Measurements from ENCODE around the gene PAM.
A peak's percentile ranks its signal among the peaks of the same experiment; 100 is the strongest.
"Not testable (repeated sequence)": the region's sequence is repeated elsewhere in the genome, so short reads cannot be mapped to it uniquely, and the experiment has no call there.

The PAM gene

DNA sequence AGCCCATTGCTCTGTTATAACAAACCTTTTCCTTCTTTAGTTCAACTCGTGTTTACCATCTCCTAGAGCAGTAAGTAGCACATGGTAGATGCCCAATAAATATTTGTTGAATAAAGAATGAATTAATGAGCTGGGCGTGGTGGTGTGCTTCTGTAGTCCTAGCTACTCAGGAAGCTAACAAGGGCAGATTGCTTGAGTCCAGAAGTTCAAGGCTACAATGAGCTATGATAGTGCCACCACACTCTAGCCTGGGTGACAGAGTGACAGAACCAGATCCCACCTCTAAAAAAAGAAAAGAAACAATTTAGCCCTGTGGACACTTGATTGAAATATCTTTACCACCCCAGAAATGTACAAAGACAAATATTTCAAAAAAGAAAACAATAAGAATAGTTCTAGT is 14.6 kb upstream of the PAM start:
- DNase-seq: no peak
- Mint-ChIP-seq H3K36me3 (no peaks in the 10 kb centered on the region), H3K9me3 (no peaks in the 10 kb centered on the region), H3K4me1 (no peaks in the 10 kb centered on the region), H3K27ac (no peak overlapping the region), H3K4me3 (no peak overlapping the region), H3K27me3 (no peaks in the 10 kb centered on the region)
- CTCF ChIA-PET: no interaction called here

GRCh38 chr5:102742215-102742614 is 12.9 kb upstream of the PAM start:
- no peak overlapping the region for H3K4me3 Mint-ChIP-seq
- H3K27ac Mint-ChIP-seq: no peak overlapping the region
- H3K27me3 Mint-ChIP-seq: no peaks in the 10 kb centered on the region
- CTCF ChIA-PET: no interaction called here
- no peaks in the 10 kb centered on the region for H3K36me3 Mint-ChIP-seq
- DNase-seq: no peak
- H3K4me1 Mint-ChIP-seq: no peaks in the 10 kb centered on the region
- H3K9me3 Mint-ChIP-seq: no peaks in the 10 kb centered on the region

DNA sequence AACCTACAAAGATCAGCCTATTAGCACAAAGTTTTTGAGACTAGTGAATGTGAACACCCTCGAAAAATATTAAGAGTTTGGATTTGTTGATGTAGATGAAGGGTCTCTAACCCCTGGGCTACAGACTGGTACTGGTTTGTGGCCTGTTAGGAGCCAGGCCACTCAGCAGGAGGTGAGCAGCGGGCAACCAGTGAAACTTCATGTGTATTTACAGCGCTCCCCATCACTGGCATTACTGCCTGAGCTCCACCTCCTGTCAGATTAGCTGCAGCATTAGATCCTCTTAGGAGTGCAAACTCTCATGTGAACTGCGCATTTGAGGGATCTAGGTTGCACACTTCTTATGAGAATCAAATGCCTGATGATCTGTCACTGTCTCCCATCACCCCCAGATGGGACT is 11.2 kb upstream of the PAM start:
- CTCF ChIA-PET: no interaction called here
- DNase-seq: no peak
- Mint-ChIP-seq H3K27ac (no peak overlapping the region), H3K4me1 (peaks cover 4% of the 10 kb centered on the region), H3K27me3 (no peaks in the 10 kb centered on the region), H3K4me3 (no peak overlapping the region), H3K9me3 (no peaks in the 10 kb centered on the region), H3K36me3 (no peaks in the 10 kb centered on the region)

DNA sequence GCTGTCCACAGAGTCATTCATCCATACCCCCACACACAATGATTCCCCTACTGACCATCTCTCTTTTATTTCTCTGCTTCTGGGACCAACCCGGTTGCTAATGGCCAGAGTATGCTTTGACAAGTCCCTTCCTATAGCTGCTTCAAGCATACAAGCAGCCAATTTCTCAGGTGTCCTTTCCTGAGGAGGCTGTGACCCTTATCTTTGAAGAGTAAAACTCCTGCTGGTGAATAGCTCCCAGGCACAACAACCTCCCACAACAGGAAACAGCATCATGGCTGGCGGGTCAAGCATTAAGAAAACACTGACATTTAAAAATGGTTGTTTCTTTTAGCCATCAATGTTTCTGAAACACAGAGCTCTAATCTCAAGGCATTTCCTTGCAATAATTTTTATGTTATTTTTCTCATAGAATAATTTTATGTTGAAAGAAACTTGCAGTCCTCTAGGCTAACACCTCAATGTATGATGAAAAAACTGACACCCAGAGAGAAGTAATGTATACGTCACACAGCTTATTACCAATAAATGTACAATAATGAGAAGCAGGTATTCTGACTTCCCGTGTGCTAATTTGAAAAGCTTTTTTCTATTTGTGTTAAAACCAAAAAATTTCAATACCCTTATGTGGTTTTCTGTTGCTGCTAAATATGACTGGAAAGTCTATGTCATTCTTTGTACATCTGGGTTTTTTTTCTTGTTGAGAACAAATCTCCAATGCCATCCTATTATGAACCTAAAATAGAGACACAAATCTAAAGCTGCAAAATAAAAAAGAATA is 7.5 kb upstream of the PAM start:
- CTCF ChIA-PET: interaction anchor here (1.2 kb wide), 1 partner anchor 66 kb away, joined by 3 read pairs; no protein-coding TSS in a partner anchor
- no peaks in the 10 kb centered on the region for H3K36me3 Mint-ChIP-seq
- H3K27ac Mint-ChIP-seq: no peak overlapping the region
- H3K4me1 Mint-ChIP-seq: peaks cover 4% of the 10 kb centered on the region
- no peak for DNase-seq
- H3K4me3 Mint-ChIP-seq: no peak overlapping the region
- H3K9me3 Mint-ChIP-seq: no peaks in the 10 kb centered on the region
- H3K27me3 Mint-ChIP-seq: peaks cover 9% of the 10 kb centered on the region

- Mint-ChIP-seq H3K36me3 (no peaks in the 10 kb centered on the region), H3K4me1 (peaks cover 12% of the 10 kb centered on the region), H3K4me3 (no peak overlapping the region), H3K9me3 (no peaks in the 10 kb centered on the region), H3K27ac (no peak overlapping the region), H3K27me3 (peaks cover 28% of the 10 kb centered on the region)
- CTCF ChIA-PET: no interaction called here
- DNase-seq: no peak
These were observed 5.6 kb upstream of the PAM start for GRCh38 chr5:102749416-102750030.

DNA sequence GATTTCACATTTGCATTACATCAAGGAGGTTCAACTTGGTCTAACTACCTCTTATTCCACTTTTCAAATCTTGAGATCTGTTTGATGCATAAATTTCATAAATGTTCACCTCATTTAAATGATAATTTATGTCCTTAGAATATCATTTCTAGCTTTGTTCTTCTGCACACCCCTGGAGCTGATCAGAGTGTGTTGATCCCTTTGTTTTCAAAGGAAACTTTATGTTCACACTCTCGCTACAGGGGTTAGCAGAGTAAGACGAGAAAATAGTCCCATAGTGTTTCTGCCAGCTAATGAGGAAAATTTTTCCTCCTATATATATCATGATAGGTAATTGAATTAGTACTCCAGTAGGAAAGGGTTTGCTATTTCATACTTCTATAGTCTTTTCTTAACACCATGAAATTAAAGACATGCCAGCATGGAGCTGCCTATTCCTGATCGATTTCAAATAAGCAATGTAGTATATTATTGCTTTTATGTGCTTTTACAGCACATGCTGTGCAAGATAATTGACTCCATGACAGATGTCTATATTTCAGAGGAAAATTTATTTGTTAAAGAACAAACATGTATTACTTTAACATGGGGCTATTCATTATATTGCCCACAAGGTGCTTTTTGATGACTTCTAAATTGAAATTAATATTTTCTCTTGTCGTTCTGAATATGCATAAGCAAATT is 4.8 kb upstream of the PAM start:
- peaks cover 15% of the 10 kb centered on the region for H3K4me1 Mint-ChIP-seq
- H3K27me3 Mint-ChIP-seq: peaks cover 31% of the 10 kb centered on the region
- no peak overlapping the region for H3K4me3 Mint-ChIP-seq
- H3K9me3 Mint-ChIP-seq: no peaks in the 10 kb centered on the region
- no peak overlapping the region for H3K27ac Mint-ChIP-seq
- no peak for DNase-seq
- CTCF ChIA-PET: no interaction called here
- H3K36me3 Mint-ChIP-seq: no peaks in the 10 kb centered on the region

- H3K27ac Mint-ChIP-seq, H3K9me3 Mint-ChIP-seq, DNase-seq, H3K36me3 Mint-ChIP-seq, CTCF ChIA-PET, H3K4me3 Mint-ChIP-seq: not testable (repeated sequence)
- Mint-ChIP-seq H3K4me1 (peaks cover 23% of the 10 kb centered on the region), H3K27me3 (peaks cover 31% of the 10 kb centered on the region)
These were observed 3.2 kb upstream of the PAM start for GRCh38 chr5:102751903-102752376.

DNA sequence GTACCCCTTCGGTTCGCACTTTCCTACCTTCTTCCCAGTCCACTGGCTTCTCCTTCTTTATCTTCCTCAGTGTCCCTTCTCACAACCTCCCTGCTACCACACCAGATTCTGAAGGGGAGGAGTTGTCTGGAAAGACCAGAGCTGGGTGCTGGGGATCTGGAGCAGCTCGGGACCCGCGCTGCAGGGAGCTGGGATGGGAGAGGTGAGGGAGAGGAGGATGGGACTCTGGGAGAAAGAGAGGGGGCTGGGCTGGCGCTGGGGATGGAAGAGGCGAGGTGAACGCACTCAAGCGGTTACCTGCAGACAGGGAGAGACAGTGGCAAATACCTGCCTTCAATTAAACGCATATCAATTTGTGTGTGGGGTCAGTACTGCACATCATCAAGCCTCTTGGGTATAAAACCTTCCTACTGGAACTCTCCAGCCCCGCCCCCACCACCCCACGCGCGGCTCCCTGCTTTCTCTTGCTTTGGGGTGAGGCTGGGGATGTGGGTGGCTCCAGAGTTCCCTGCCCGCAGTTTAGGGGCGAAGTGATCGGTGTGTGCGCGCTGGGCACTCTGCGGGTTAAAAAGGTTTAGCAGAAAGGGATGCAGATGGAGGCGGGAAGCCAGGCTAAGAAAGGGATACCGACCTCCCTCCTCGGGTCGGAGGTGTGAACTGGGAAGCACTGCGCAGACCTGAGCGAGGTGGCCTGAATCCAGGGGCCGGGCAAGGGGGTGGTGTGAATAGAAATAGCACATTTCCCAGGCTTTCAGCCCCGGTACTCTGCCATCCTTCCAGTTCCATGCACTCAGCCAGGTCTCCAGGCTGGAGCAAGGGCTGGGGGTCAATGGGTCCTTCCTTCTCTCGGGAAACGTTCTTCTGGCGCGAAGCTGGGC is 977 bp upstream of the PAM start:
- no peaks in the 10 kb centered on the region for H3K9me3 Mint-ChIP-seq
- CTCF ChIA-PET: interaction anchor here (0.9 kb wide), 1 partner anchor 22 kb away, joined by 3 read pairs; no protein-coding TSS in a partner anchor
- peaks cover 25% of the 10 kb centered on the region for H3K4me1 Mint-ChIP-seq
- no peaks in the 10 kb centered on the region for H3K36me3 Mint-ChIP-seq
- H3K4me3 Mint-ChIP-seq: peak overlapping the region; percentile 80
- peak overlapping the region; percentile 59 for H3K27ac Mint-ChIP-seq
- H3K27me3 Mint-ChIP-seq: peaks cover 31% of the 10 kb centered on the region
- peak; percentile 24 for DNase-seq

DNA sequence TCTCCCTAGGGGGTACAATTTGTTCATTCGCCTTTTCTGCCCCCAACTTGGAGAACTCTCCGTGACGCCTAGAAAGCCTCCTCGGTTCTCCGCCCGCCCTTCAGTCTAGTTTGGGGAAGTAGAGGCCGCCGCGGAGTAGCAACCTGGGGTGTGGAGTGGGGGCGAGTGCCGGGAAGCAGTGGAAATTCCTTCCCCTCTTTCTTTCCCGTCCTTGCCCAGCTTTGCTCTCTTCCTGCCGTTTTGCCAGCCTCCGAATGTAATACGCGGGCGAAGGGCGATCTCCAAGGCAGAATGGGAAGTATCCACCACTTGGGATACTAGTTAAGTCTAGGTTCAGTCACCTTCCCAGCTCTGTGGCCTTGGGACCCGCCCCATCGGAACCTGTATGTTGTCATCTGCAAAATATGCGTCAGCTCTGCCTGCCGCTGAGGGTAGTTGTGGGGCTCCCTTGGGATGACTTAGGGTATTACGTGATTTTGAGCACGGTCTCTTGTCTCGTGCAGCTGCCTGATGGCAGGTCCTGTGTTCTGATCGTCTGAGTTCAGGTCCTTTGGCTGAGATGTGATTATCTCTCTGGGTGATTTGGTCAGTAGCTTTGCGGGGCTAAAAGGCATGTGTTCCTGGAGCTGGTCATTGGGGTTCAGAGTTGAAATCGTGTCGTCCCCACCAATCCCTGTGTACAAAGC is 724 bp downstream of the PAM start:
- CTCF ChIA-PET: interaction anchor here (0.5 to 1.7 kb wide), 8 partner anchors 9 to 476 kb away, joined by 3 to 5 read pairs (median 4); partner anchors contain the start of genes GIN1 and PPIP5K2
- H3K4me1 Mint-ChIP-seq: peaks cover 33% of the 10 kb centered on the region
- H3K4me3 Mint-ChIP-seq: peak overlapping the region; percentile 80
- H3K9me3 Mint-ChIP-seq: no peaks in the 10 kb centered on the region
- H3K27ac Mint-ChIP-seq: peak overlapping the region; percentile 86
- peak; percentile 69 for DNase-seq
- peaks cover 31% of the 10 kb centered on the region for H3K27me3 Mint-ChIP-seq
- no peaks in the 10 kb centered on the region for H3K36me3 Mint-ChIP-seq

DNA sequence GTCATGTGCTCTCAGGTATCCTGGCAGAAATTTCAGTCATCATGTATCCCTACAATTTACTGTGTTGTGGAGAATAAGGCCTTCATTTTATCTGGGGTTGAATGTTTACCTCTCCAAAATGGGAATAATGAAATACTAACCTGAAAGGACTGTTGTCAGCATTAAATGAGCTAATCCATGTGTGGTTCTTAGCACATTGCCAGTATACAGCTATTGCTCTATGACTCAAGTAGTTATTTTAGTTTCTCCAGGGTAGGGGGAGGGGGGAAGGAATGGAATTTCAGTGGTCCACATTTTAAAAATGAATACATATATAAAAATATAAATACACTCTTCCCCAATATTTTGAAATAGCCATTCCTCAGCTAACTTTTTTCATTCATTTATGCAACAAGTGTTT is 3.5 kb downstream of the PAM start:
- Mint-ChIP-seq H3K4me3 (no peak overlapping the region), H3K9me3 (no peaks in the 10 kb centered on the region), H3K27ac (no peak overlapping the region), H3K36me3 (no peaks in the 10 kb centered on the region), H3K4me1 (peaks cover 58% of the 10 kb centered on the region), H3K27me3 (peaks cover 13% of the 10 kb centered on the region)
- no peak for DNase-seq
- CTCF ChIA-PET: no interaction called here

GRCh38 chr5:102759289-102759688 is 4.2 kb downstream of the PAM start:
- peaks cover 6% of the 10 kb centered on the region for H3K27me3 Mint-ChIP-seq
- no peak overlapping the region for H3K4me3 Mint-ChIP-seq
- H3K9me3 Mint-ChIP-seq: no peaks in the 10 kb centered on the region
- H3K4me1 Mint-ChIP-seq: peaks cover 56% of the 10 kb centered on the region
- H3K27ac Mint-ChIP-seq: no peak overlapping the region
- no peaks in the 10 kb centered on the region for H3K36me3 Mint-ChIP-seq
- CTCF ChIA-PET: no interaction called here
- DNase-seq: no peak

- peaks cover 56% of the 10 kb centered on the region for H3K4me1 Mint-ChIP-seq
- no peak for DNase-seq
- H3K27me3 Mint-ChIP-seq: peaks cover 1% of the 10 kb centered on the region
- no peak overlapping the region for H3K27ac Mint-ChIP-seq
- no peaks in the 10 kb centered on the region for H3K36me3 Mint-ChIP-seq
- H3K4me3 Mint-ChIP-seq: no peak overlapping the region
- CTCF ChIA-PET: no interaction called here
- H3K9me3 Mint-ChIP-seq: no peaks in the 10 kb centered on the region
These were observed 4.6 kb downstream of the PAM start for GRCh38 chr5:102759700-102760099.

DNA sequence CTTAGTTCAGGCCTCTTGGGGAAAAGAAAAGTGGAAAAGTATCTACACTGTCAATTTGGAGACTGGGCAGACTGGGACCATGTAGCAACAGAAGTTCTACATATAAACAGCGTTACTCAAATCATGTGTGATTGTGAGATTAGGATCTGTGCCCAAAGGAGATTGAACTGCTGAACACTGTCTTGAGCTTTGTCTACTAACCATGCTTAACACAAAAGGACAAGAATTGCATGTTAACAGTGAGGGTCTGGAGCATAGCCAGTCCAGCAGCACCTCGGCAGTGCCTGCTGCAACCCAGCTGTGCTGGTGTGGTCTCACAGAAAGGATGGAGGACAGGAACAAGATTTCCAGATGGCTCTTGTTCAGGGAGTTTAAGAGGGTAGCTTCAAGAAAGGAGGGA is 5.7 kb downstream of the PAM start:
- no peaks in the 10 kb centered on the region for H3K36me3 Mint-ChIP-seq
- H3K27ac Mint-ChIP-seq: no peak overlapping the region
- CTCF ChIA-PET: interaction anchor here (0.7 to 1.4 kb wide), 2 partner anchors 21 to 107 kb away, joined by 3 to 5 read pairs; no protein-coding TSS in a partner anchor
- DNase-seq: no peak
- H3K4me3 Mint-ChIP-seq: no peak overlapping the region
- no peaks in the 10 kb centered on the region for H3K9me3 Mint-ChIP-seq
- H3K4me1 Mint-ChIP-seq: peaks cover 65% of the 10 kb centered on the region
- H3K27me3 Mint-ChIP-seq: no peaks in the 10 kb centered on the region

Data from activated naive CD4-positive, alpha-beta T cell treated with anti-CD3 and anti-CD28 coated beads, Interleukin-2, amount 10 ng/mL, durations not matched to agents 7 days and 5 days (primary cell).